NCI-H146 (cell line): ENCODE measurements around the gene ETV6.
A peak's percentile ranks its signal among the peaks of the same experiment; 100 is the strongest.

Experiments
- DNase-seq: peaks from one replicate; lab custom pipeline; 2025; lab: John Stamatoyannopoulos, UW

The ETV6 gene

GRCh38 chr12:11758510-11759493 is 109.3 kb downstream of the ETV6 start:
- no peak for DNase-seq

- no peak for DNase-seq
Observed at GRCh38 chr12:11759494-11759878, 110.0 kb downstream of the ETV6 start.

DNA sequence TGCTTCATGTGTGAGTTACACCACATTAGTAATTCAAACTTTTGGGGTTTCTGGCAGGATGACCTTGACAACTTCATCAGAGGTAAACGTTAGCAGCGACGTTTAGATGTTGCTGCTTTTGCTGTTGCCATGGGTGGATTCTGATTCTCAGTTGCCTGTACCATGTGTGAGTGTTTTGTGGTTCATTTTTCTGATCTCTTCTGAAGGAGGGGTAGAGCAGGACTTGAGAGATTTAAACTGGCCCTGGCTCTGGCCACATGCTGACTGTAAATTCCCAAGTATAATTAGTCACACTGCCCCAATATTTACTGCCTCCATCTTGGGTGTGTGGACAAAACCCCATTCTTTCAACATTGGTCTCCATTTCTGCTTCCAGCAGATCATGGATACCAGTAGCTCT is 110.4 kb downstream of the ETV6 start:
- no peak for DNase-seq

DNA sequence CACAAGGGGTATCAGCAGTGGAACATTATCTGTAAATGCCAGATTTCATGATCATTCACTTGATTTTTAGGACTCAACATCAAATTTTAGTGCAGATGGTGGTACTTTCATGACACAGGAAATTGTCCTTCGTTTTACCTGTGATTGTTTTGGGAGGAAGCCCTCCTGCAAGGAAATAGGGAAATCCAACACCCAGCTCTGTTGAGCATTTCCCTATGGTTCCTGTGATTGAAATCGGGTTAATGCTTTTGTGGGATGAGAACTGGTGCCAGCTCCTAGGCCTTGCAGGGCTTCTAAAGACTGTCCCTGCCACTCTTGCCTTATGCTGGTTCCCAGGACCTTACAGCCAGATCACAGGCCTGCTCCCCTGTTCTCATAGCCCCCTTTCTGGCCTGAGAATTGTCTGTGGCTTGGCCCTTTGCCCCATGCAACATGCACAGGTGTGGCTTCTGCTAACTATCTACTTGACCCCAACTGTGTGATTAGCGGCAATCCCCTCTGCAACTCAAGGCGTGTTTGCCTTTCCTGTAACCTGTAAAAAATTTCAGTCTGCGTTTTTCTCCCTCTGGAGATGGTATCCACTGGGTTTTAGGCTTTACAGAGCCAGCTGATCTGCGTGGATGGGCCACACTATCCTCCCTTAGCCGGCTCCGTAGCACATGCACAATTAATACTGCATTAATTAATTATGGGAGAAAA is 112.5 kb downstream of the ETV6 start:
- no peak for DNase-seq

GRCh38 chr12:11762723-11763326 is 113.4 kb downstream of the ETV6 start:
- DNase-seq: no peak

DNA sequence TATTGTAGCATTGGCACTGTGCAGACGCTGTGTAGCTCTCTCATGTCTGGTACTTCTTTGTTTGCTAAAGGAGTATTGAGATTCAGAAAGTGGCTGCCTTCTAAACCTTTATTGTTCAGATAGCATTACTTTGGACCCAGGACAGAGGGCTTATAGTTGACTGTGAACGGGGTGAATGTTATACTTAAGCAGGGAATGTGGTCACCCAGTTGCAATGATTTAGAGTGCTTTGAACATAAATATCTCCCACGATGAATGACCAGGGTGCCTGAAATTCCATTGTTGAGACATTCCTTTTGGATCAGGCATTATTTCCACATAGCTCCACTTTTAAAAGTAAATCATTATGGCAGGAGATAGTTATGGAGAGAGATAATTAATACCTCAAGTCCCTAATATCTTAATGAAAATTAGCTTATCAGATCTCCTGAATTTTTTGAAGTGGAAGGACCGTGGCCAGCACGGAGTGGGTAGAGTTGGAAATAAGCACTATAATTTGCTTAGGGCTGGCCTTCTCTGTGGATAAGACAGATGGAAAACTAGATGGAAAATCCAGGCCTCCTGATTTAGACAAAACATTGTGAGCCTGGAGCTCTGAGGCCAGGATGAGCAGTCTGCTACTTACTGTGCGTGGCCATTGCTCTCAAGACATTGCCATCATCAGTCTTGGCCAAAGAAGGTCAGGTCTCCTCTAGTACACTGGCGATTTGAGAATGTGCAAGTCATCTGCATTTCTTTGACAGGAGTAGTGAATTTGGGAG is 114.5 kb downstream of the ETV6 start:
- DNase-seq: no peak

DNA sequence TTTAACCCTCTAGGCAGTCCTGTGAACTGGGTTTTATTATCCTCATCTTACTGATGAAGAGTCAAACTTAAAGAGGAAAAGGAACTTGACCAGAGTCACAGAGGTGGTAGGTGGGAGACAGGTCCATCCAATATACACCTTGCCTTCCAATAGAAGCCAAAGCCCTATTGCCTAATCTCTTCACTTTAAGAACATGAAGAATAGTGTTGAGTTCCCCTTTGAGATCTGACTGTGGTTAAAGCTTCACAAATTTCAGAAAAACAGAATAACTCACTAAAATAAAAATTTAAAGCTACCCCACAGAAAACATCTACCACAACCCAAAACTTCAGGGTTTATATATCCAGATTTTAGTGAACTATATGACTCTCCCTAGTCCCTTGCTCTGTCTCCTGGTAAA is 115.4 kb downstream of the ETV6 start:
- no peak for DNase-seq

DNA sequence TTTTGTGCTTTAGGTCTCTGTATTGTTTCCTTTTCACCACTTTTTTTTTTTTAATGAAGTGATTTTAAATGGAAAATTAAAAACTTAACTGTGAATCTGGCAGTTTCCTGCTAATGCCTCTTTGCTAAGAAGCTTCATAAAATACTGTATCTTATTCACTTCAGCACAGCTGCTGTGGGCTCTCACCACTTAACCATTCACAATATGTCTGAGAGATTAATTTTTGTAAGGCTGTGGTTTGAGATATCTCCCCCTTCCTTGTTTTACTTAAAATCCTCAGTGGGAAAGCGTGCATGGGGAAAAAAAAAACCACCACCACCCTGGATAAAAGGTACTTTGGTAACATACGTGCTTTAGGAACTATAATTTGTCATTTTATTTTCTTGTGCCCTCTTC is 115.9 kb downstream of the ETV6 start:
- no peak for DNase-seq

DNA sequence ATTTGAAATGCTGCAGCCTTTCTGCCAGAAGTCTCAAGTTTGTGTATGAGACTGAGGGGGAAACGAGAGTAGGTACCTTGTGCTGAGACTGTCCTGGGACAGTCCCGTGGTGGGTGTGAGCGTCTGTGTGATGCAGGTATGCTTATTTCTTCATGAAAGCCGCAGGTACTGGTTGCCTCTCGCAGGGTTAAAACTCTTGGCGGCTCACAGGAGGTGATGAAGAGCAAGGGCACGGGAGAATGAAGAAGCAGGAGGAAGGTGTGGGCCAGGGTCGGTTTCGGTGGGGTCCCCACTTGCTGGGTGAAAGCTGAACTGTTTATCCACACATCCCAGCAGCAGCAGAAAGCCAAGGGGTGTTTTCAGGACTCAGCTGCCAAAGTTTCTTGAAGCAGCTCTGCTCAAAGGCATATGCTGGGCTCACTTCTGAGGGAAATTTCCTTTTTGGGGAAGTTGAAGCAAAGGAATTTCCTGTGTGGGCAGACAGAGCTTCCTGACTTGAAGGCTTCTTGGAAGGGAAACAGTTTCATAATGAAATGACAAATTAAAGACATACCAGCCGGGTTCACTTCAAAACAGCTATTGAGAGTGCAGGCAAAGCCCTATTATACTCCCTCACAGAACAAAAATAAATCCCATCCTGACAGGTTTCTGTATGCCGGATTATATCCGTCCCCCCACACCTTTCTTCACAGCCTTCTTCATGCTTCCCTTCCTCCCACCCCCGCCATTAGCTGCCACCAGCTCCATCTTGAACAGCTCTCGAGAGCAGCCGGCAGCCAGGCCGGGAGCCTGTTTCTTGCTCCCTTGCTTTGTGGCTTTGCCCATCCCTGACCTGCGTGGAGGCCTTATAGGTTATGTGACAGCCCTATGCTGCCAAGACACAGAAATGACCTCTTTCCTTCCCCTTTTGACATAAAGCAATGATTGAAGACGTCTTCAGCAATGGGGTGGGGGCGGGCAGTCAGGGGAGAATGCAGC is 116.6 kb downstream of the ETV6 start:
- DNase-seq: no peak

GRCh38 chr12:11767029-11767724 is 117.7 kb downstream of the ETV6 start:
- no peak for DNase-seq

DNA sequence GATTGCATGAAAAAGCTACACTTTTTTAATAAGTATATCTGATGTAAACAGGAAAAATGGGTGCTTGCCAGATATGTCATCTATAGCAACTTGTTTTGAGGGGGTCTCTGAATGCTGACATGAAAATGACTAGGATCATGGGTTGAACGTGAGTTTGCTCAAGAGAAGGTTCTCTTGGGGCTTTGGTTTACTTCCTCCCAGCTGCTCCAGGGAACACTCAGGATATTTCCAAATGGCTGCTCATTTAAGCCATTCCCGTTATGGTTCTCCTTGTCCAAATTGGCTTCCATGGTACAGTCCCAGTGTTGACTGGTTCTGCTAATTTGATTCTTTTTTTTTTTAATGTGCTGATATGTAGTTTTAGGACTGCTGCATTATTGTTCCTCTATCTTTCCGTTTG is 118.3 kb downstream of the ETV6 start:
- DNase-seq: no peak

DNA sequence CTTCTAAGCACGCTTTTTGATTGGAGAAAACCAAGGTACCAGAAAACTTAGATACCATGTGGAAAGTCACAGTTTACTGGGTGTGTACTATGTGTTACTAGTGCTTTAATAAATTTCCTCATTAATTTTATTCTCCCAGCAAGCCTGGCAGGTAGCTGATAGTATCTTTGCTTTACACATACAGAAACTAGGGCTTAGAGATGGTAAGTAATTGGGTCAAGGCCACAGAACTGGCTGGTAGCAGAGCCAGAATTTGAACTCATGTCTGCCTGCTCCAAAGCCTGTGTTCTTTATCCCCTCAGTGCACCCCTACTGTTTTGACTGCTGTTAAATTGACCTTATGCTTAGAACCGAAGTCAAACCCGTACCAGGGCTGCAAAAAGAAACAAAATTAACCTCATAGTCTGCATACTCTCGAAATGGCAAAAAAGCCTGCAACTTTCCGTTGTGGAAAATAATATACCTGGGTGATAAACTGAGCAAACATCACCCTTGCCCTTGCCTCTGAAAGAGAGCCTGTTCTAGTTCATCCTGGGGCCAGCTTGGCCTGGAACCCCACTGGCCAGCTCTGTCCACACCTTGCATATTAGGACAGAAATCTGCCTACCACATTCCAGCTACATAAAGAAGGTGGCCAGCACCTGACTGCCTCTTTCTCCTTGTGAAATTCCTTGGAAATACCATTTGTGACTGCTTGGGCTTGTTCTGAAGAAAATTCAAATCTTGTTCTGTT is 118.9 kb downstream of the ETV6 start:
- DNase-seq: no peak

DNA sequence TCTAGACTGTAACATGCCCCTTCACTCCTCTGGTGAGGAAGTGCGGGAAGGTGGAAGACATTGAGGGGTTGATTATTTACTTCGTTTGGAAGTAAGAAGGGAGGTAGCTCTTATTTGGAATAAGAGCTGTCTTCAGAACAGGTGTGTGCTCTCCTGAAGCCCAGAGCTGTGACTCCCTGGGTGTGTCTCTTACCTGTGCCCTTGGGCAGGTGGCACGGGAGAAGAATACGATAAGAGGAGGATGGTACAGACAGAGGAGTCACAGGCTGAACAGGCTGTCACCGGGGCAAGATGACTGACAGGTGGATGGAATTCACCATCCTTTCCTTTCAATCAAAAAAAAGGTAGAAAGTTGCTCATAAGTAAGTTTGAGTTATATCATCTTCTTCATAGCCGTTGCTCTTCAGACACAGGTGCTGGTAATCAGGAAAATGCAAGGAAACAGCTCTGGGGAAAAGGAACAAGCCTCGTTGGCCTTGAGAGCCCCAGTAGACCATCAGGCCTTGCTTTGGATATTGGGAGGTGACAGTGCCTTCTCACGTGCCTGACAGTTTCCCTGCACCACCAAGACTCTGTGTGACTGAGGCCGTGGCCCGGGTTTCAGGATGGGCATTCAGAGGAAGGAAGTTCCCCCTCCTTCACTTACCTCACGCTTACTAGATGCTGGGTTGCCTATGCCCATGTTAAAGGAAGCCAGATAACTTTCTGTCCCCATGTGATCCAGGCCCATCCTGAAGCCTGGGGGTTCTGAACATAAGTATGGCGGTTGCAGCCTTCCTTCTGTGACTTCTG is 120.4 kb downstream of the ETV6 start:
- DNase-seq: no peak

GRCh38 chr12:11771356-11771755 is 121.9 kb downstream of the ETV6 start:
- peak; percentile 24 for DNase-seq

GRCh38 chr12:11771895-11772502 is 122.5 kb downstream of the ETV6 start:
- DNase-seq: no peak

- DNase-seq: no peak
Observed at GRCh38 chr12:11773889-11774677, 124.6 kb downstream of the ETV6 start.

- no peak for DNase-seq
Observed at GRCh38 chr12:11774821-11775220, 125.3 kb downstream of the ETV6 start.
